Measurements from ENCODE around the gene PDE7B. TPM values are rescaled to one million over a fixed set of nuclear protein-coding genes. Genes with fewer than 3 reads are reported as not detected.

PDE7B gene
- polyA plus RNA-seq, 1 donor (not counting 4 experiments of a cell fraction or from before 2014, with no cell fraction given): 0.01 TPM

DNA sequence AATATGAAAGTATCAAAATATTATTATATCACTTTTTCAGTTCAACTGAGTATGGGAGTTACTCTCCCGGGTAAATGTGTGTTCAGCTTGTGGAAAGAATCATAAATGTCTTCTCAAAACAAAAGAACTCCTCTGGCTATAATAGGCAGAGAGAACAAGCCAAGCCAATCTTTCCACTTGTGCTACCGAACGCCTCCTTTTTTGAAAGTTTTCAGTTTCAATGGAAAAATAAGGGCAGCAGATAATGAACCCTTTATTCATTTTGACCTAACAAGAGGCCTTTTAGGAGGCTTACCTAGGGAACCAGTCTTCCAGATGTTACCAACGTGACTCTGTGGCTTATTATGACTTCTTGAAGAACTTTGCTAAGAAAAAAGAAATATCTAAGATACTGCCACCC lies 67.5 kb downstream of the PDE7B start:
- Histone ChIP-seq H3K79me2 (ENCODE audit: control insufficient read depth, insufficient read depth, low read length) (no peaks in the 10 kb centered on the region), H4K20me1 (ENCODE audit: control insufficient read depth, extremely low read depth, insufficient read depth, low read length) (no peaks in the 10 kb centered on the region), H3K27ac (ENCODE audit: control insufficient read depth, insufficient read depth, low read length) (no peak overlapping the region), H3K9me1 (ENCODE audit: control insufficient read depth, extremely low read depth, insufficient read depth, low read length) (no peaks in the 10 kb centered on the region), H3K4me1 (ENCODE audit: control insufficient read depth, extremely low read depth, insufficient read depth, low read length) (peaks cover 11% of the 10 kb centered on the region), H3K4me2 (ENCODE audit: control insufficient read depth, extremely low read depth, insufficient read depth, low read depth, low read length) (no peak overlapping the region), H3K27me3 (ENCODE audit: control insufficient read depth, extremely low read depth, insufficient read depth, low read length) (no peaks in the 10 kb centered on the region), H3K4me3 (ENCODE audit: control insufficient read depth in 2 of 3, extremely low read depth in 1 of 3, insufficient read depth in 2 of 3, low read depth in 1 of 3, low read length in 3 of 3) (no peak overlapping the region), H2AFZ (ENCODE audit: control insufficient read depth, low read length) (no peak overlapping the region), H3K9ac (ENCODE audit: control insufficient read depth, extremely low read depth, insufficient read depth, low read length) (no peak overlapping the region), H3K9me3 (ENCODE audit: control insufficient read depth, low read depth, low read length) (no peaks in the 10 kb centered on the region), H3K36me3 (ENCODE audit: control insufficient read depth in 2 of 2, extremely low read depth in 1 of 2, insufficient read depth in 2 of 2, low read length in 2 of 2) (no peaks in the 10 kb centered on the region)
- TF ChIP-seq, protein P1, sequence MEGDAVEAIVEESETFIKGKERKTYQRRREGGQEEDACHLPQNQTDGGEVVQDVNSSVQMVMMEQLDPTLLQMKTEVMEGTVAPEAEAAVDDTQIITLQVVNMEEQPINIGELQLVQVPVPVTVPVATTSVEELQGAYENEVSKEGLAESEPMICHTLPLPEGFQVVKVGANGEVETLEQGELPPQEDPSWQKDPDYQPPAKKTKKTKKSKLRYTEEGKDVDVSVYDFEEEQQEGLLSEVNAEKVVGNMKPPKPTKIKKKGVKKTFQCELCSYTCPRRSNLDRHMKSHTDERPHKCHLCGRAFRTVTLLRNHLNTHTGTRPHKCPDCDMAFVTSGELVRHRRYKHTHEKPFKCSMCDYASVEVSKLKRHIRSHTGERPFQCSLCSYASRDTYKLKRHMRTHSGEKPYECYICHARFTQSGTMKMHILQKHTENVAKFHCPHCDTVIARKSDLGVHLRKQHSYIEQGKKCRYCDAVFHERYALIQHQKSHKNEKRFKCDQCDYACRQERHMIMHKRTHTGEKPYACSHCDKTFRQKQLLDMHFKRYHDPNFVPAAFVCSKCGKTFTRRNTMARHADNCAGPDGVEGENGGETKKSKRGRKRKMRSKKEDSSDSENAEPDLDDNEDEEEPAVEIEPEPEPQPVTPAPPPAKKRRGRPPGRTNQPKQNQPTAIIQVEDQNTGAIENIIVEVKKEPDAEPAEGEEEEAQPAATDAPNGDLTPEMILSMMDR (optimal IDR thresholded peaks at IDR 0.05 in 1 of 3, IDR thresholded peaks at IDR 0.05 in 1 of 3, conservative IDR thresholded peaks at IDR 0.05 in 1 of 3; ENCODE audit: extremely low read depth in 1 of 3, insufficient read depth in 2 of 3, low read length in 3 of 3): no peak
- TF ChIP-seq EZH2 (IDR thresholded peaks at IDR 0.05; ENCODE audit: low read length): no peak
- dilution Hi-C loops (cut with MboI; ENCODE audit: extremely low pct_ligation_motif_present, low sequenced_read_pairs): no loop called here
- DNase-seq (ENCODE audit: low read depth, low spot score) (no peak), FAIRE-seq (no peak)

DNA sequence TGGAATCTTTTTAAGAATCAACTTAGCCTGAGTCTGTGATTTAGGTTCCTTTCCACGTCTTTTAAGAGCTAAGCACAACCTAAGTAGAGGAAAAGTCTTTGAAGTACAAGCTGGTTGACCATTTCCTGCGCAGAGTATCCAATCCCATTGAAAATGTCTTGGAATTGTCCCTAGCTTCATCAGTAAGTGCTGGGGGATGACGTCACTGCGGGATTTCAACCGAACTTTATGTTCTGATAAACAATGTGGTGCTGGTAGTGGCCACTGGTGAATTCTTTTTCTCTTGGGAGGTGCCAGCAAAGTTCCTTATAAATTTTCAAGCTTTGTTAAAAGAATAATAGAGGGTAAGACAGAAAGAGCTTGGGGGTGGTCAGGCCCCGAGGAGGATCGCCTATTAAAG lies 69.2 kb downstream of the PDE7B start:
- no peaks in the 10 kb centered on the region for H3K9me3 ChIP-seq (ENCODE audit: control insufficient read depth, low read depth, low read length)
- dilution Hi-C loops (cut with MboI; ENCODE audit: extremely low pct_ligation_motif_present, low sequenced_read_pairs): no loop called here
- FAIRE-seq (no peak), DNase-seq (ENCODE audit: low read depth, low spot score) (no peak)
- H2AFZ ChIP-seq (ENCODE audit: control insufficient read depth, low read length): no peak overlapping the region
- no peaks in the 10 kb centered on the region for H4K20me1 ChIP-seq (ENCODE audit: control insufficient read depth, extremely low read depth, insufficient read depth, low read length)
- no peaks in the 10 kb centered on the region for H3K9me1 ChIP-seq (ENCODE audit: control insufficient read depth, extremely low read depth, insufficient read depth, low read length)
- no peak overlapping the region for H3K4me2 ChIP-seq (ENCODE audit: control insufficient read depth, extremely low read depth, insufficient read depth, low read depth, low read length)
- H3K79me2 ChIP-seq (ENCODE audit: control insufficient read depth, insufficient read depth, low read length): no peaks in the 10 kb centered on the region
- no peak overlapping the region for H3K4me3 ChIP-seq (ENCODE audit: control insufficient read depth in 2 of 3, extremely low read depth in 1 of 3, insufficient read depth in 2 of 3, low read depth in 1 of 3, low read length in 3 of 3)
- TF ChIP-seq EZH2 (IDR thresholded peaks at IDR 0.05; ENCODE audit: low read length): no peak
- TF ChIP-seq, protein P1 (optimal IDR thresholded peaks at IDR 0.05 in 1 of 3, IDR thresholded peaks at IDR 0.05 in 1 of 3, conservative IDR thresholded peaks at IDR 0.05 in 1 of 3; ENCODE audit: extremely low read depth in 1 of 3, insufficient read depth in 2 of 3, low read length in 3 of 3): no peak
- peaks cover 11% of the 10 kb centered on the region for H3K4me1 ChIP-seq (ENCODE audit: control insufficient read depth, extremely low read depth, insufficient read depth, low read length)
- H3K27ac ChIP-seq (ENCODE audit: control insufficient read depth, insufficient read depth, low read length): no peak overlapping the region
- no peaks in the 10 kb centered on the region for H3K36me3 ChIP-seq (ENCODE audit: control insufficient read depth in 2 of 2, extremely low read depth in 1 of 2, insufficient read depth in 2 of 2, low read length in 2 of 2)
- no peaks in the 10 kb centered on the region for H3K27me3 ChIP-seq (ENCODE audit: control insufficient read depth, extremely low read depth, insufficient read depth, low read length)
- H3K9ac ChIP-seq (ENCODE audit: control insufficient read depth, extremely low read depth, insufficient read depth, low read length): no peak overlapping the region
